ENCODE results near the gene PLOD3. TPM values are rescaled to one million over a fixed set of nuclear protein-coding genes. Genes with fewer than 3 reads are reported as not detected.

PLOD3 gene
- total RNA-seq, 6 experiments from 2014 or later, result 128 to 179 (median 140) TPM

DNA sequence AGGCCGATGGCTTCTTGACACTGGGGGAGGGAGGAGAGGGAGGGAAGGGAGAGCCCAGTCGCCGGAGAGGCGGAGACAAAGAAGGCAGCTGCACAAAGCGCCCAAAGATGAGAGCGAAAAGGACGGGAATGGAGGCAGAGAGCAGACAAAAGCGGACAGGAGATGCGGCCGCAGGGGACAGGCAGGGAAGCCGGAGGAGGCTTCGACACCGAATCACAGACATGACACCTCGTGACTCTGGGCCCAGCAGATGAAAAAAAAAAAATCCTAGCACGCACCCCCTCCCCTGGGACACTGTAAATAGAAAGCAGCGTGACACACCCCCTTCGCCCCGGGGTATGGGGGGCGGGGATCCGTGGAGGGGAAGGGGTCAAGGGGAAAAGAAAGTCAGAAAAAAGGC is 38.3 kb downstream of the PLOD3 start:
- H3K4me1 Mint-ChIP-seq (ENCODE audit: low read depth), result peaks cover 15% of the 10 kb centered on the region
- peaks cover 54% of the 10 kb centered on the region for H3K27me3 Mint-ChIP-seq (ENCODE audit: insufficient read depth)
- peaks cover 6% of the 10 kb centered on the region; the same call in 1 of the 2 replicates for H3K9me3 Mint-ChIP-seq
- no peak for DNase-seq
- peak overlapping the region; percentile 60 for H3K4me3 Mint-ChIP-seq
- H3K36me3 Mint-ChIP-seq (ENCODE audit: low read depth), result no peaks in the 10 kb centered on the region
- TF ChIP-seq, protein P1, sequence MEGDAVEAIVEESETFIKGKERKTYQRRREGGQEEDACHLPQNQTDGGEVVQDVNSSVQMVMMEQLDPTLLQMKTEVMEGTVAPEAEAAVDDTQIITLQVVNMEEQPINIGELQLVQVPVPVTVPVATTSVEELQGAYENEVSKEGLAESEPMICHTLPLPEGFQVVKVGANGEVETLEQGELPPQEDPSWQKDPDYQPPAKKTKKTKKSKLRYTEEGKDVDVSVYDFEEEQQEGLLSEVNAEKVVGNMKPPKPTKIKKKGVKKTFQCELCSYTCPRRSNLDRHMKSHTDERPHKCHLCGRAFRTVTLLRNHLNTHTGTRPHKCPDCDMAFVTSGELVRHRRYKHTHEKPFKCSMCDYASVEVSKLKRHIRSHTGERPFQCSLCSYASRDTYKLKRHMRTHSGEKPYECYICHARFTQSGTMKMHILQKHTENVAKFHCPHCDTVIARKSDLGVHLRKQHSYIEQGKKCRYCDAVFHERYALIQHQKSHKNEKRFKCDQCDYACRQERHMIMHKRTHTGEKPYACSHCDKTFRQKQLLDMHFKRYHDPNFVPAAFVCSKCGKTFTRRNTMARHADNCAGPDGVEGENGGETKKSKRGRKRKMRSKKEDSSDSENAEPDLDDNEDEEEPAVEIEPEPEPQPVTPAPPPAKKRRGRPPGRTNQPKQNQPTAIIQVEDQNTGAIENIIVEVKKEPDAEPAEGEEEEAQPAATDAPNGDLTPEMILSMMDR (IDR thresholded peaks at IDR 0.05), result no peak
- no peak overlapping the region for H3K27ac Mint-ChIP-seq

DNA sequence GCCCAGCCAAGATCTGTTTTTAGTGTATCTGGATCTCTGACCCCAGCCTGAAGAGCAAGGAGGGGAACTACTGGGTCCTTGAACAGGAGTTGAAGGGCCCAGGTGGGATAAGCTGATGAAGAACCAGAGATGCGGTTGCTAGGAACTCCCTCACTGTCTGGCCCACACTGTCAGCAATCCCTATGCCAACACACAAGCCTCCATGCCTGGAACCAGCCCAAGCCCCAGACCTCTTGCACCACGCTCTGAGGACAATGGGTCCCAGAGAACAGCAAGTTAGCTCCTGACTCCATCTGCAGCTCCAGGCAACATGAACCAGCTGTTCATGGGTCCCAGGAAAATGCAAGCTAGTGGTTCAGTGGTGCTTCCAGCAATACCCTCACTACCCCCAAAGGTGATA is 39.7 kb downstream of the PLOD3 start:
- Mint-ChIP-seq H3K27ac (no peak overlapping the region), H3K4me3 (no peak overlapping the region), H3K9me3 (peaks cover 6% of the 10 kb centered on the region; the same call in 1 of the 2 replicates), H3K4me1 (ENCODE audit: low read depth) (peaks cover 27% of the 10 kb centered on the region), H3K36me3 (ENCODE audit: low read depth) (no peaks in the 10 kb centered on the region), H3K27me3 (ENCODE audit: insufficient read depth) (peaks cover 64% of the 10 kb centered on the region)
- TF ChIP-seq, protein P1 (IDR thresholded peaks at IDR 0.05), result no peak
- no peak for DNase-seq

DNA sequence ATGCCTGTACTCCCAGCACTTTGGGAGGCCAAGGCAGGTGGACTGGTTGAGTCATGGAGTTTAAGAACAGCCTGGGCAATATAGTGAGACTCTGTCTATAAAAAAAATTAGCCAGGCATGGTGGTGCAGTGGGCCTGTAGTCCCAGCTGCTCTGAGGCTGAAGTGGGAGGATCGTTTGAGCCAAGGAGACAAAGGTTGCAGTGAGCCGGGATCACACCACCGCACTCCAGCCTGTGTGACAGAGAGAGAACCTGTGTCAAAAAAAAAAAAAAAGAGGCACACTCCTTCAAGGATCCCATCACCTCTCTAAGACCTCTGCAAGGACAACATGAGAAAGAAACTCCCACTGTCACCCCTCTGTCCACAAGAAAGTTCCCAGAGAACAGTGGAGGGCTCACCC is 41.7 kb downstream of the PLOD3 start:
- Mint-ChIP-seq H3K27ac (no peak overlapping the region), H3K4me3 (no peak overlapping the region), H3K36me3 (ENCODE audit: low read depth) (no peaks in the 10 kb centered on the region), H3K27me3 (ENCODE audit: insufficient read depth) (peaks cover 70% of the 10 kb centered on the region), H3K9me3 (no peaks in the 10 kb centered on the region), H3K4me1 (ENCODE audit: low read depth) (peaks cover 35% of the 10 kb centered on the region)
- no peak for DNase-seq
- TF ChIP-seq, protein P1 (IDR thresholded peaks at IDR 0.05), result no peak

DNA sequence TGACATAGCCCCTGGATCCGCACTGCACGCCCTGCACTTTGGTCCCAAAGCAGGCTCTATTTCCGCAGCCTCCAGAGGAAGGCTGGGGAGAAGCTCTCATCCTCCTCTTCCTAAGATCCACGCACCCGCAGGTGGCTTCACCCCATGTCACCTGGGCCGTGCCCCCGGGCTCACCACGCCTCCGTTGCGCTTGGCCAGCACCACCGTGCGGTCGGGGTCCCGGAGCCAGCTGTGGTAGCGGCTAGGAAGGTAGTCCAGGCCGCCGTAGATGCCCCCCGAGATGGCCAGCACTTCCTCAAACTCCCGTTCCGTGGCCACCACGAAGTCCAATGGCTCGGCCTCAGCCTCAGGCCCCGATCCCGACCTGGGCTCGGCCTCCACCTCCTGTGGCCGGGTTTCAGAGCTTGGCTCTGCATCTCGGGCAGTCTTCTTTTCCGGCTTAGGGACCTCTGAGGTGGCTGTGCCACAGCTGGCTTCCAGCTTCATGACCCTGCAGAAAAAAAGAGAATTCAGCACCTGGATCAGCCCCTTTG is 43.0 kb downstream of the PLOD3 start:
- H3K4me3 Mint-ChIP-seq, result no peak overlapping the region; the same call in 1 of the 2 replicates
- TF ChIP-seq, protein P1 (IDR thresholded peaks at IDR 0.05), result no peak

DNA sequence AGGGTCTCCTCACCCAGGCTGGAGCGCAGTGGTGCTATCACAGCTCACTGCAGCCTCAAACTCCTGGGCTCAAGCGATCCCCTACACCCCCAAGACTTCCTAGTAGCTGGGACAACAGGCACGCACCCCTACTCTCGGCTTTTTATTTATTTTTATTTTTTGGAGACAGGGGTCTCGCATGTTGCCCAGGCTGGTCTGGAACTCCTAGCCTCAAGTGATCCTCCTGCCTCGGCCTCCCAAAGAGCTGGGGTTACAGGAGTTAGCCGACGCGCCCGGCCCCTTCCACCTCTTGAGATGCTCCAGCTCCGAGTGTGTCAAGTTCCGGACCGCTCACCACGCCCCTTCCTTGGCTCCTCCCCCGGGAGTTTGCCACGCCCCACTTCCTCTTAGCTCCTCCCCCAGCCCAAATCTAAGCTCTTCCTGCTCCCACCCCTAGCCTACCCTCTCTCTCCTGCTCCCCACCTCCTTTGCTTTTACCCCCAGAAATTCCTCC is 43.6 kb downstream of the PLOD3 start:
- no peaks in the 10 kb centered on the region for H3K36me3 Mint-ChIP-seq (ENCODE audit: low read depth)
- peaks cover 72% of the 10 kb centered on the region for H3K27me3 Mint-ChIP-seq (ENCODE audit: insufficient read depth)
- H3K4me1 Mint-ChIP-seq (ENCODE audit: low read depth), result peaks cover 45% of the 10 kb centered on the region
- peak overlapping the region; percentile 71; the same call in 1 of the 2 replicates for H3K4me3 Mint-ChIP-seq
- H3K9me3 Mint-ChIP-seq, result no peaks in the 10 kb centered on the region
- TF ChIP-seq, protein P1 (IDR thresholded peaks at IDR 0.05), result no peak
- peak; percentile 11 for DNase-seq
- no peak overlapping the region for H3K27ac Mint-ChIP-seq

More for the DNA sequence above, 43.0 kb downstream of the PLOD3 start:
- Mint-ChIP-seq H3K27ac (no peak overlapping the region), H3K36me3 (ENCODE audit: low read depth) (no peaks in the 10 kb centered on the region), H3K4me1 (ENCODE audit: low read depth) (peaks cover 45% of the 10 kb centered on the region), H3K27me3 (ENCODE audit: insufficient read depth) (peaks cover 72% of the 10 kb centered on the region), H3K9me3 (no peaks in the 10 kb centered on the region)
- DNase-seq, result no peak
